HCT116 (cell line): ENCODE data around the gene LSM7. TPM values are rescaled to one million over a fixed set of nuclear protein-coding genes. Genes with fewer than 3 reads are reported as not detected.

Experiments used
- ATAC-seq: fragments of 200-7000 bp; cut with Tn5 transposase; 2 replicates; pipeline ENCODE4 v1.9.1; 2020; ENCODE audit warnings: mild to moderate bottlenecking, moderate library complexity
- BruUV-seq: library from RNA; stranded (reverse); fragments of 400-500 nt; replicated peaks from 2 replicates; lab custom pipeline; 2021; lab: Mats Ljungman, UMichigan
- CTCF ChIA-PET: fragments of 300-600 bp; sonication (Branson Sonifier 250); formaldehyde crosslinking; loops from one replicate; lab custom pipeline; 2021; ENCODE audit warnings: antibody characterized with exemption; lab: Charles Lee
- POLR2A ChIA-PET: fragments of 300-600, 350-600 bp; sonication (Branson Sonifier 250); formaldehyde crosslinking; loops from one replicate; lab custom pipeline; 2021; ENCODE audit warnings: antibody characterized with exemption; lab: Charles Lee
- RAD21 ChIA-PET, 2 experiments: fragments of 300-600 bp; sonication (Branson Sonifier 250); formaldehyde crosslinking; loops; one replicate each; lab custom pipeline; 2023; ENCODE audit warnings: low total read pairs in 2 of 2; ENCODE audit not compliant: uncharacterized antibody in 2 of 2, unreplicated experiment in 2 of 2, low non-redundant PET in 1 of 2; lab: Charles Lee
- DNase-seq: peaks from one replicate; pipeline ENCODE4 v3.0.0-alpha.2; 2010; ENCODE audit warnings: low read depth, low spot score
- H2AFZ ChIP-seq: fragments of 200-600 bp; shearing (Covaris generic), sonication (generic); 2 replicates; pipeline ENCODE4 v1.6.1; 2017; ENCODE audit warnings: low read depth, mixed run types, mixed read lengths, antibody characterized with exemption, low read length; ENCODE audit not compliant: poor library complexity, severe bottlenecking
- H3K27ac ChIP-seq: 2 replicates; pipeline ENCODE4 v1.5.1; 2012; ENCODE audit warnings: low read depth, low read length
- H3K27me3 ChIP-seq: fragments of 200-600 bp; sonication (generic); 2 replicates; pipeline ENCODE4 v1.6.1; 2016; ENCODE audit warnings: mixed run types, low read length, mixed read lengths; ENCODE audit not compliant: insufficient read depth
- H3K36me3 ChIP-seq, 2 experiments: fragments of 200-500 bp in 1 of 2; fragments of 200-600 bp in 1 of 2; sonication (Bioruptor generic) in 1 of 2; sonication (generic) in 1 of 2; 2 replicates each; pipeline versions ENCODE4 v1.5.1 to v1.6.1; 2014 to 2016; ENCODE audit warnings: low read length in 2 of 2, inconsistent platforms in 1 of 2, mixed read lengths in 1 of 2, mixed run types in 1 of 2; ENCODE audit not compliant: insufficient read depth in 2 of 2, control insufficient read depth in 1 of 2
- H3K4me1 ChIP-seq, 2 experiments: fragments of 200-600 bp in 1 of 2; sonication (generic) in 1 of 2; 2 replicates each; pipeline versions ENCODE4 v1.5.1 to v1.6.1; 2012 to 2017; ENCODE audit warnings: low read length in 2 of 2, inconsistent platforms in 1 of 2, mild to moderate bottlenecking in 1 of 2, mixed read lengths in 1 of 2, mixed run types in 1 of 2, moderate library complexity in 1 of 2; ENCODE audit not compliant: insufficient read depth in 2 of 2, control insufficient read depth in 1 of 2
- H3K4me2 ChIP-seq: fragments of 200-600 bp; sonication (generic); 2 replicates; pipeline ENCODE4 v1.6.1; 2017; ENCODE audit warnings: mixed run types, low read length, mixed read lengths
- H3K4me3 ChIP-seq, 2 experiments: fragments of 200-600 bp in 1 of 2; sonication (generic) in 1 of 2; replicated peaks in 1 of 2; 2 replicates each; pipeline ENCODE4 v1.5.1; 2011 to 2016; ENCODE audit warnings: low read length in 2 of 2, control low read depth in 1 of 2, low read depth in 1 of 2, mild to moderate bottlenecking in 1 of 2, mixed read lengths in 1 of 2, mixed run types in 1 of 2
- H3K79me2 ChIP-seq: fragments of 200-600 bp; sonication (generic); 2 replicates; pipeline ENCODE4 v1.6.1; 2017; ENCODE audit warnings: mild to moderate bottlenecking, mixed run types, low read length, moderate library complexity, mixed read lengths; ENCODE audit not compliant: insufficient read depth
- H3K9ac ChIP-seq: fragments of 200-600 bp; sonication (generic); 2 replicates; pipeline ENCODE4 v1.6.1; 2016; ENCODE audit warnings: low read length, mixed read lengths
- H3K9me2 ChIP-seq: fragments of 200-600 bp; sonication (generic), shearing (Covaris generic); 2 replicates; pipeline ENCODE4 v1.6.1; 2017; ENCODE audit warnings: mixed run types, mild to moderate bottlenecking, moderate library complexity; ENCODE audit not compliant: insufficient read depth
- H3K9me3 ChIP-seq, 2 experiments: fragments of 200-500 bp in 1 of 2; fragments of 200-600 bp in 1 of 2; sonication (Bioruptor generic) in 1 of 2; sonication (generic) in 1 of 2; 2 replicates each; pipeline ENCODE4 v1.6.1; 2014 to 2017; ENCODE audit warnings: low read length in 2 of 2, mixed read lengths in 2 of 2, inconsistent platforms in 1 of 2, low read depth in 1 of 2, mild to moderate bottlenecking in 1 of 2, mixed run types in 1 of 2, moderate library complexity in 1 of 2; ENCODE audit not compliant: control insufficient read depth in 1 of 2, insufficient read depth in 1 of 2
- H4K20me1 ChIP-seq: fragments of 200-600 bp; sonication (generic), shearing (Covaris generic); 2 replicates; pipeline ENCODE4 v1.6.1; 2017; ENCODE audit warnings: mixed run types, mild to moderate bottlenecking, moderate library complexity; ENCODE audit not compliant: insufficient read depth
- ATF3 ChIP-seq: IDR thresholded peaks from 2 replicates; pipeline ENCODE4 v1.6.1; 2012
- CBX3 ChIP-seq: IDR thresholded peaks from 2 replicates; pipeline ENCODE4 v1.6.1; 2012; ENCODE audit warnings: low read depth
- ELF1 ChIP-seq: IDR thresholded peaks from 2 replicates; pipeline ENCODE4 v1.6.1; 2012; ENCODE audit warnings: low read depth, borderline replicate concordance
- EZH2 ChIP-seq: fragments of 200-600 bp; sonication (generic); IDR thresholded peaks from 2 replicates; pipeline ENCODE4 v1.6.1; 2017; ENCODE audit warnings: antibody characterized with exemption, mixed run types
- EZH2phosphoT487 ChIP-seq: fragments of 200-600 bp; IDR thresholded peaks from 2 replicates; pipeline ENCODE4 v1.6.1; 2018; ENCODE audit warnings: antibody characterized with exemption, borderline replicate concordance
- POLR2AphosphoS5 ChIP-seq: IDR thresholded peaks from 2 replicates; pipeline ENCODE4 v1.6.1; 2011; ENCODE audit warnings: mild to moderate bottlenecking, low read depth, low read length, moderate library complexity
- RAD21 ChIP-seq: IDR thresholded peaks from 2 replicates; pipeline ENCODE4 v1.6.1; 2012; ENCODE audit warnings: low read depth, mild to moderate bottlenecking
- REST ChIP-seq: IDR thresholded peaks from 2 replicates; pipeline ENCODE4 v1.6.1; 2012; ENCODE audit warnings: low read depth
- SIN3A ChIP-seq: IDR thresholded peaks from 2 replicates; pipeline ENCODE4 v1.6.1; 2012; ENCODE audit warnings: low read depth
- SP1 ChIP-seq: IDR thresholded peaks from 2 replicates; pipeline ENCODE4 v1.6.1; 2012; ENCODE audit warnings: low read depth
- YY1 ChIP-seq: IDR thresholded peaks from 2 replicates; pipeline ENCODE4 v1.6.1; 2011; ENCODE audit warnings: low read length, low read depth, moderate library complexity, mild to moderate bottlenecking; ENCODE audit not compliant: insufficient replicate concordance; ENCODE audit errors: extremely low read depth
- ZBTB33 ChIP-seq: IDR thresholded peaks from 2 replicates; pipeline ENCODE4 v1.6.1; 2011; ENCODE audit warnings: mild to moderate bottlenecking, low read length, moderate library complexity; ENCODE audit not compliant: insufficient replicate concordance; ENCODE audit errors: extremely low read depth
- ZFX ChIP-seq: fragments of 450-650 bp; IDR thresholded peaks from 2 replicates; pipeline ENCODE4 v1.6.1; 2017
- ZNF274 ChIP-seq: fragments of 200-500 bp; sonication (Bioruptor generic); IDR thresholded peaks from 2 replicates; pipeline ENCODE4 v1.6.1; 2014; ENCODE audit warnings: mild to moderate bottlenecking, low read depth, low read length, inconsistent platforms
- intact Hi-C: fragments of 100-400 bp; cut with micrococcal nuclease; formaldehyde crosslinking; loops from 2 replicates; pipeline ENCODE4 v1.10.0; 2022
- total RNA-seq: library from RNA; stranded (reverse); gene quantifications from one replicate; pipeline ENCODE4 v1.2.1, GENCODE V29; 2021; ENCODE audit not compliant: unreplicated experiment

LSM7 gene
- total RNA-seq, 1 experiment from 2014 or later, result 190 TPM

- intact Hi-C loops, result no loop called here
- Histone ChIP-seq H3K4me3 (no peak overlapping the region), H3K9ac (no peak overlapping the region), H3K4me1 (peaks cover 7 to 12% of the 10 kb centered on the region in 2 experiments), H3K4me2 (no peak overlapping the region), H4K20me1 (no peaks in the 10 kb centered on the region), H3K9me2 (no peaks in the 10 kb centered on the region), H3K36me3 (no peaks in the 10 kb centered on the region), H3K9me3 (no peaks in the 10 kb centered on the region; a peak in 1 of 4 replicates), H2AFZ (no peak overlapping the region), H3K27me3 (no peaks in the 10 kb centered on the region), H3K27ac (no peak overlapping the region), H3K79me2 (no peaks in the 10 kb centered on the region)
- DNase-seq, result no peak
- POLR2A ChIA-PET, result no interaction called here
- no TSS peak for BruUV-seq
- TF ChIP-seq POLR2AphosphoS5 (no peak), CBX3 (no peak)
- no peak for ATAC-seq
- CTCF ChIA-PET, result interaction anchor here (1.4 kb wide), 1 partner anchor 50 kb away, joined by 4 read pairs; no protein-coding TSS in a partner anchor
- RAD21 ChIA-PET, result no interaction called here
Measured at GRCh38 chr19:2311093-2311492, 17.3 kb downstream of the LSM7 start.

- BruUV-seq, result no TSS peak
- Histone ChIP-seq H3K9me2 (no peaks in the 10 kb centered on the region), H2AFZ (no peak overlapping the region), H3K79me2 (no peaks in the 10 kb centered on the region), H3K4me2 (peak overlapping the region; percentile 21; the same call in 1 of the 2 replicates), H4K20me1 (no peaks in the 10 kb centered on the region), H3K9ac (no peak overlapping the region), H3K4me1 (peaks cover 7 to 12% of the 10 kb centered on the region in 2 experiments), H3K4me3 (no peak overlapping the region), H3K27me3 (no peaks in the 10 kb centered on the region), H3K9me3 (no peaks in the 10 kb centered on the region), H3K27ac (no peak overlapping the region), H3K36me3 (no peaks in the 10 kb centered on the region)
- DNase-seq (no peak), ATAC-seq (peak; percentile 65)
- ChIA-PET CTCF (interaction anchor here (0.8 kb wide), 1 partner anchor 48 kb away, joined by 3 read pairs; no protein-coding TSS in a partner anchor), RAD21 (no interaction called here), POLR2A (no interaction called here)
- intact Hi-C loops, result no loop called here
- TF ChIP-seq SP1 (no peak), ZNF274 (no peak), YY1 (no peak), ELF1 (no peak), ATF3 (no peak), SIN3A (no peak), ZBTB33 (no peak), EZH2phosphoT487 (no peak), CBX3 (no peak), ZFX (no peak), RAD21 (no peak), EZH2 (no peak), REST (no peak)
Measured at GRCh38 chr19:2309734-2310362, 18.5 kb downstream of the LSM7 start.
